NT2/D1 (cell line): ENCODE results near the gene SGCA.

ENCODE experiments used
- DNase-seq: peaks from one replicate; pipeline ENCODE4 v3.0.0-alpha.2; 2011; ENCODE audit warnings: low read depth, low spot score
- H3K27me3 ChIP-seq: 2 replicates; pipeline ENCODE4 v1.6.0; 2011; ENCODE audit warnings: mild to moderate bottlenecking; ENCODE audit not compliant: insufficient read length, insufficient read depth
- H3K36me3 ChIP-seq: 2 replicates; pipeline ENCODE4 v1.6.1; 2011; ENCODE audit warnings: mild to moderate bottlenecking, low read length, mixed read lengths; ENCODE audit not compliant: insufficient read depth, insufficient read length
- H3K4me1 ChIP-seq: 2 replicates; pipeline ENCODE4 v1.5.1; 2011; ENCODE audit not compliant: insufficient read depth, insufficient read length
- H3K4me3 ChIP-seq: 2 replicates; pipeline ENCODE4 v1.5.1; 2011; ENCODE audit warnings: low read depth; ENCODE audit not compliant: insufficient read length
- H3K9ac ChIP-seq: 2 replicates; pipeline ENCODE4 v1.6.0; 2011; ENCODE audit warnings: low read depth; ENCODE audit not compliant: insufficient read length
- H3K9me3 ChIP-seq: 2 replicates; pipeline ENCODE4 v1.5.1; 2011; ENCODE audit warnings: mild to moderate bottlenecking, low read length; ENCODE audit not compliant: insufficient read depth
- SUZ12 ChIP-seq: IDR thresholded peaks from 2 replicates; pipeline ENCODE4 v1.6.1; 2011; ENCODE audit not compliant: insufficient read length, insufficient read depth; ENCODE audit errors: extremely low read depth
- YY1 ChIP-seq: IDR thresholded peaks from 2 replicates; pipeline ENCODE4 v1.6.1; 2011; ENCODE audit not compliant: insufficient read length, insufficient read depth
- ZNF274 ChIP-seq: IDR thresholded peaks from 2 replicates; pipeline ENCODE4 v1.6.1; 2011; ENCODE audit warnings: mild to moderate bottlenecking, low read depth, low read length

The SGCA gene

DNA sequence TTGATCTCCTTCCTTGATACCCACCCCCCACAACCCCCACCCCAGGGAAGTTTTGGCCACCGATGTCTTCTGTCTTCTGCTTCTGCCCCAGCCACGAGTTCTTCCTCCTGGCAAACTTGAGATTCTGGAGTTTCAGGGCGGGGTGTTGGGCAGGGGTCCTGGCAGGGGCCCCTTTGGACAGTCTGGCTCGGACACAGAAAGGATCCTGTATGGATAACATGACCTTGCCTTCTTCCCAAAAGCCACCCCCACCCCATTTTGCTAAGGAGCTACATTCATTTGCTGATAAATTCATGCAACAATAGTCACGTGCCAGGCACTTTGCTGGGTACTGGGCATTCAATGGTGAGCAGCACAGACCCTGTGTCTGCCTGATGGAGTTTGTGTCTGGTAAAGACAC, 41.5 kb downstream of the SGCA start:
- no peaks in the 10 kb centered on the region for H3K36me3 ChIP-seq
- peaks cover 38% of the 10 kb centered on the region for H3K4me1 ChIP-seq
- H3K9me3 ChIP-seq: no peaks in the 10 kb centered on the region
- no peak overlapping the region for H3K9ac ChIP-seq
- H3K27me3 ChIP-seq: peaks cover 15% of the 10 kb centered on the region
- H3K4me3 ChIP-seq: no peak overlapping the region
- no peak for DNase-seq
- TF ChIP-seq ZNF274 (no peak), YY1 (no peak), SUZ12 (no peak)

DNA sequence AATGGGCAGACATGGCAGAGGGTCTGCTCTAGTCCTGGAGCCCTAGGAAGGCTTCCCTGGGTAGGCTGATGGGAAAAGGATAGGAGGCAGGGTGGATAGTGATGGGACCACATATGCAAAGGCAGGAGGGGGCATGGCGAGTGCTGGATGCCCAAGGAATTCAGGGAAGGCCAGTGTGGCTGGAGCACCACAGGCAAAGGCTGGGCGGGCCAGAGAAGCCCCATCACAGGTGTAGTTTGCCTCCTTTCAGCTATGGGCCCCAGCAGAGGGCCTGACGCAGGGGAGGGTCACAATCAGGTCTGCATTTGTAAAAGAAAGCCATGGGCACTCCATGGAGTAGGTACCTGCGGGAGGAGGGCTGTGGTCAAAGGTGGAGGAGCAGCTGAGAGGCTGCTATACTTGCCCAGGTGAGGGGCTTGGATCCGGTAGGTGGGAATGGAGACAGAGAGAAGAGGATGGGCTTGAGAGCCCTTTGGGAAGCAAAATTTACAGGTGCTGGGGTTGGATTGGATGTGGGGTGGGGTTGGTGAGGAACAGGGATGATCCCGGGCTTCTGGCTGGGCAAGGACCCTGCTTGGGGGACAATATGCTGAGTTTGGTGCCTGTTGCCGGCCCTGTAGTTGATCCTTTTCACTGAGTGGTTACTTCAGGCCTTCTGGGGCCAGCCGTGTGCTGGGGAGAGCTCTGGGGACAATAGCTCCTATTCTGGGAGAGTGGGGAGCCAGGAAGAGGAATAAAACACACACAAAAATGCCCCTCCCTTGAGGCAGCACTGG, 42.2 kb downstream of the SGCA start:
- TF ChIP-seq YY1: no peak
- no peak for TF ChIP-seq SUZ12
- no peak for TF ChIP-seq ZNF274
- H3K9me3 ChIP-seq: no peaks in the 10 kb centered on the region
- peaks cover 9% of the 10 kb centered on the region for H3K27me3 ChIP-seq
- H3K4me3 ChIP-seq: no peak overlapping the region
- peaks cover 38% of the 10 kb centered on the region for H3K4me1 ChIP-seq
- H3K36me3 ChIP-seq: no peaks in the 10 kb centered on the region
- no peak overlapping the region for H3K9ac ChIP-seq
- no peak for DNase-seq

DNA sequence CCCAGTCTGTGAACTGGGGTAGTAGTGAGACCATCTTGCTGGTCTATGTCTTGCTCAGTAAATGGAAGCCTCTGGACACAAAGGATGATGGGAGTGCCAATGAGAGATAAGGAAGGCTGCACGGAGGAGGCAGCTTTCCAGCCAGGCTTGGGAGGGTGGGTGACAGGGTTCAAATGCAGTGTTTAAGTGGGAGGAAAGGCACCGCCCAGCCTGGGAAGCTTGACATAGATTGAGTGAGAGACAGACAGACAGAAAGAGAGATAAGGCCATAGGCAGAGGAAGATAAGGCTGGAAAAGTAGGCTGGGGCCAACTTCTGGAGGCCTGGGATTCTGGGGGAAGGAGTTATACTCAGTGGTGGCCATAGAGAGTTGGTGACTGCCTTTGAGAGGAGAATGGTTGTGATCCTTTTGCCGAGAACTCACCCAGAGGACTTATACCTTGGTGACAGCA, 42.8 kb downstream of the SGCA start:
- no peak for DNase-seq
- Histone ChIP-seq H3K36me3 (no peaks in the 10 kb centered on the region), H3K9ac (peak overlapping the region; percentile 13), H3K4me3 (no peak overlapping the region), H3K4me1 (peaks cover 39% of the 10 kb centered on the region), H3K27me3 (peaks cover 6% of the 10 kb centered on the region), H3K9me3 (no peaks in the 10 kb centered on the region)
- TF ChIP-seq ZNF274: no peak
- no peak for TF ChIP-seq SUZ12

DNA sequence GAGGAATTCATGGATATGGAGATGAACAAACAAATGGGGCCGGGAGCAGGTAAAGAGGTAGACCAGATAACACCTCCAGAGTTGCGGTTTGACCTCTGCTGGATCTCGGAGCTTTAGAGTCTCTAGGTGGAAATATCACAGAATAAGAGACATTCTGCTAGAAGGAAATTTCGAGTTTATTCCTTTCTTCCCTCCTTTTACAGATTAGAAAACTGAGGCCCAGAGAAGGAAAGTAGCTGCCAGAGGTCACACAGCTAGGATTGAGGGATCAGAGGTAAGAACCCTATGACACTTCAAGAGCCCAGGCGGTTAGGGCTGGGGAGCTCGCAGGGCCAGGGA, 43.3 kb downstream of the SGCA start:
- no peak for TF ChIP-seq SUZ12
- no peak for TF ChIP-seq YY1
- TF ChIP-seq ZNF274: no peak
- peak overlapping the region; percentile 77 for H3K9ac ChIP-seq
- peaks cover 6% of the 10 kb centered on the region for H3K27me3 ChIP-seq
- no peak for DNase-seq
- H3K4me1 ChIP-seq: peaks cover 34% of the 10 kb centered on the region
- no peaks in the 10 kb centered on the region for H3K9me3 ChIP-seq
- no peaks in the 10 kb centered on the region for H3K36me3 ChIP-seq
- no peak overlapping the region for H3K4me3 ChIP-seq

DNA sequence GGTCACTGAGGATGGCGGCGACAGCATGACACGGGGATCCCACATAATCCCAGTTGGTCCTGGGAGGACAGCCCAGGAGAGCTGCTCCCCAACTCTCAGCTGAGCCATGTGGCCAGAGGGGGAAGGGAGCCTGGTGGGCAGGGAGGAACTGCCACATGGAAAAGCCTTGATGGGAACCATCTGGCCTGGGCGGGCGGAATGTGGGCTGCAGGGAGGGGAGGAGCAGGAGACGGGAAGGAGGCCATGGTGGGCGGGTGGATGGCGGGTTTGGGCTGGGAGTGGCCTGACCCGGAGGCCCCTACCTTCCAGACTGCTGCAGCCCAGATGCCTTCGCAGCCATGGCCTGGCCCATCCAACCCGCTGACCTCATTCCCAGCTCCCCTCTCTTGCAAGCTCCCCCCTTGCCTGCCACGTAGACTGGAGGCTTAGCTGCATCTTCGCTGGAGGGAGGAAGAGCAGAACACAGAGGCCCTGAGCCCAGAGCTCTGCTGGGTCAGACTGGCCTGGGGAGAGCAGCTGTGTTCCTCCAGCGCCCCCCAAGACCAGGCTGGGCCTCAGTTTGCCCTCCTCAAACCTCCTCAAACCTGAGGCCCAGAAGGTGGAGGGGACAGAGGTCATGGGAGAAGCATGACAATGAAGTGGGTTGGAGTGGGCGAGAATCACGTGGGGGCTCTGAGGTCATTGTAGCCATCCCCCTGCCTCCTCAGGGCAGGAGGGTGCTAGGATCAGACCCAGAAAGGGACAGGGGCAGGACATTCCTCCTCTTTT, 43.9 kb downstream of the SGCA start:
- Histone ChIP-seq H3K36me3 (no peaks in the 10 kb centered on the region), H3K9ac (peak overlapping the region; percentile 77), H3K9me3 (no peaks in the 10 kb centered on the region), H3K27me3 (peaks cover 4% of the 10 kb centered on the region), H3K4me3 (peak overlapping the region; percentile 16), H3K4me1 (peaks cover 34% of the 10 kb centered on the region)
- peak; percentile 83 for DNase-seq
- TF ChIP-seq SUZ12 (no peak), YY1 (no peak), ZNF274 (no peak)

DNA sequence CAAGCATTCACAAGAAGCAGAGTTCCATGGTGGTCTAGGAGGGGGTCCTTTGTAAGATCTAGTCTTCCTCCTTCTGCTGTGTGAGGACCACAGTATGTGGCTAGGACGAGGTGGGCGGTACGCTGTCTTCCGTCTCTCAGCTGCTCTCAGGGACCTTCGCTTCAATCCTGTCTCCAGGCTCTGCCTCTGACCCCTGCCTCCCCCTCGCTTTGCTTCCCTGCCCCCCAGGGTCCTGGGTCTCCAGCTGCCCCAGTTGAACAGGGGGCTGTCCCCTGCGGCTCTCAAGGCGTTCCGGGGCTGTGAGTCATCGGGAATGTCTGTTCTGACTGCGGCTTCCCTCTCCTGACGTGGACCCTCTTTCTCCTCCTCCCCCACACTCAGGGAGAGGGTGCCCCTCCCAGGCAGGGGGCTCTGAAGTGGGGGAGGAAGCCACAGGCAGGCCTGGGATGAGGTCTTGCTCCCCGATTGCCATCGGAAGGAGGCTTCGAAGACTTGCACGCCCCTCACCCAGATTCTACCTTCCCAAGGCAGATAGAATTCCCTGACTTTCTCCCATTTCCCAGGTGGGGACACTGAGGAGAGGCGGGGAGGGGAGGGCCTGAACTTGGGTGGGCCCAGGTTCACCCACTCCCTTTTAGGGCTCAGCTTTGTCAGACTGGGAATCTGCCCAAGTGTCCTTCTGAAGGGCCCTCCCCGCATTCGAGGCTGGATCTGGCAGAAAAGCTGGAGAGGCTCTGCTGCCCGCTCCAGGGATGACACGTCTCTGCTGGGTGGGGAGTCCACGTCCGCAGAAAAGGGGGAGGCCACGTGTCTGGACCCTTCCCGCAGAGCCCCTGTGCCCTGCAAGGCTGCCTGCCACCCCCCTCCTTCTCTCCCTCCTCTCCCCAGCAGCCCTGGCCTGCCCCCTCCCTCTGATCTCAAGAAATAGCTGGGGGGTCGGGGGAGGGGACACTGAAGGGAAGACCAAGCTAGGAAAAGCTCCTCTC, 44.7 kb downstream of the SGCA start:
- H3K36me3 ChIP-seq: no peaks in the 10 kb centered on the region
- peaks cover 32% of the 10 kb centered on the region for H3K4me1 ChIP-seq
- TF ChIP-seq ZNF274 (no peak), YY1 (no peak), SUZ12 (no peak)
- H3K27me3 ChIP-seq: peaks cover 3% of the 10 kb centered on the region
- peak overlapping the region; percentile 27 for H3K4me3 ChIP-seq
- DNase-seq: peak; percentile 76
- H3K9ac ChIP-seq: peak overlapping the region; percentile 79
- no peaks in the 10 kb centered on the region for H3K9me3 ChIP-seq
